ENCODE data around the gene ALOX15B.

DNA sequence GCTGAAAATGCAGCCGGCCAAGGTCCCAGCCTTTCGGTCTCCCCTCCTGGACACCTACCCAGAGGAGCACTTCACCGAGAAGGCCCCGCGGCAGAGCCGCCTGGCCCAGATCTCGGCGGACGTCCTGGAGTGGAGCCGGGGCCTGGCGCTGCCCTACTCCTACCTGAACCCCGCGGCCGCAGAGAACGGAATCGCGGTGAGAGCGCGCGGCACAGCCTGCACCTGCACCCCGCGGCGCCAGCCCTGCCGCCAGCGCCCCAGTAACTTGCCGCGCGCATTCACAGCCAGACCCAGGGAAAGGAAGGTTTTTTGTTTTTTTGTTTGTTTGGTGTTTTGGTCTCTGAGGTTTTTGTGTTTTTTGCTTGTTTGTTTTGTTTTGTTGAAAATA is 33.5 kb downstream of the ALOX15B start:
- TF ChIP-seq, protein P1, sequence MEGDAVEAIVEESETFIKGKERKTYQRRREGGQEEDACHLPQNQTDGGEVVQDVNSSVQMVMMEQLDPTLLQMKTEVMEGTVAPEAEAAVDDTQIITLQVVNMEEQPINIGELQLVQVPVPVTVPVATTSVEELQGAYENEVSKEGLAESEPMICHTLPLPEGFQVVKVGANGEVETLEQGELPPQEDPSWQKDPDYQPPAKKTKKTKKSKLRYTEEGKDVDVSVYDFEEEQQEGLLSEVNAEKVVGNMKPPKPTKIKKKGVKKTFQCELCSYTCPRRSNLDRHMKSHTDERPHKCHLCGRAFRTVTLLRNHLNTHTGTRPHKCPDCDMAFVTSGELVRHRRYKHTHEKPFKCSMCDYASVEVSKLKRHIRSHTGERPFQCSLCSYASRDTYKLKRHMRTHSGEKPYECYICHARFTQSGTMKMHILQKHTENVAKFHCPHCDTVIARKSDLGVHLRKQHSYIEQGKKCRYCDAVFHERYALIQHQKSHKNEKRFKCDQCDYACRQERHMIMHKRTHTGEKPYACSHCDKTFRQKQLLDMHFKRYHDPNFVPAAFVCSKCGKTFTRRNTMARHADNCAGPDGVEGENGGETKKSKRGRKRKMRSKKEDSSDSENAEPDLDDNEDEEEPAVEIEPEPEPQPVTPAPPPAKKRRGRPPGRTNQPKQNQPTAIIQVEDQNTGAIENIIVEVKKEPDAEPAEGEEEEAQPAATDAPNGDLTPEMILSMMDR (IDR thresholded peaks at IDR 0.05 in 8 of 11, conservative IDR thresholded peaks at IDR 0.05 in 3 of 11): no peak
- TF ChIP-seq POLR2A (IDR thresholded peaks at IDR 0.05) (no peak), POLR2AphosphoS5 (IDR thresholded peaks at IDR 0.05) (no peak)
